ENCODE results near the gene KIR3DL3.
"Not testable (repeated sequence)": the region's sequence is repeated elsewhere in the genome, so short reads cannot be mapped to it uniquely, and the experiment has no call there.

Gene KIR3DL3

GRCh38 chr19:54731191-54731590 is 6.9 kb downstream of the KIR3DL3 start:
- DNase-seq (ENCODE audit: low read depth in 2 of 2) = no peak

- not testable (repeated sequence) for DNase-seq (ENCODE audit: low read depth in 2 of 2)
Observed at GRCh38 chr19:54738306-54738705, 14.1 kb downstream of the KIR3DL3 start, which contains the start of gene KIR2DL3. Gene KIR2DL3, plus strand, starts transcription at chr19:54738513. Its CDS starts 33 bp downstream, at chr19:54738546.

- DNase-seq (ENCODE audit: low read depth in 2 of 2) = no peak
Observed at GRCh38 chr19:54738715-54739114, 14.5 kb downstream of the KIR3DL3 start.

GRCh38 chr19:54739587-54740497 is 15.6 kb downstream of the KIR3DL3 start:
- no peak for DNase-seq (ENCODE audit: low read depth in 2 of 2)

GRCh38 chr19:54741950-54742349 is 17.7 kb downstream of the KIR3DL3 start:
- DNase-seq (ENCODE audit: low read depth in 2 of 2) = not testable (repeated sequence)

GRCh38 chr19:54744080-54744479 is 19.8 kb downstream of the KIR3DL3 start:
- not testable (repeated sequence) for DNase-seq (ENCODE audit: low read depth in 2 of 2)

GRCh38 chr19:54747614-54748322 is 23.5 kb downstream of the KIR3DL3 start:
- not testable (repeated sequence) for DNase-seq (ENCODE audit: low read depth in 2 of 2)

GRCh38 chr19:54750276-54750675 is 26.0 kb downstream of the KIR3DL3 start:
- DNase-seq (ENCODE audit: low read depth in 2 of 2) = not testable (repeated sequence)

- DNase-seq (ENCODE audit: low read depth in 2 of 2) = not testable (repeated sequence)
Observed at GRCh38 chr19:54756204-54757110, 32.2 kb downstream of the KIR3DL3 start.

GRCh38 chr19:54758577-54758976 is 34.3 kb downstream of the KIR3DL3 start:
- not testable (repeated sequence) for DNase-seq (ENCODE audit: low read depth in 2 of 2)

- not testable (repeated sequence) for DNase-seq (ENCODE audit: low read depth in 2 of 2)
Observed at GRCh38 chr19:54764219-54764618, 40.0 kb downstream of the KIR3DL3 start.

- not testable (repeated sequence) for DNase-seq (ENCODE audit: low read depth in 2 of 2)
Observed at GRCh38 chr19:54766464-54766863, 42.2 kb downstream of the KIR3DL3 start.

GRCh38 chr19:54769646-54770045 is 45.4 kb downstream of the KIR3DL3 start, which contains the start of gene KIR2DL1:
Gene KIR2DL1, plus strand, starts transcription at chr19:54769793. Its CDS starts 58 bp downstream, at chr19:54769851.
- not testable (repeated sequence) for DNase-seq (ENCODE audit: low read depth in 2 of 2)

- not testable (repeated sequence) for DNase-seq (ENCODE audit: low read depth in 2 of 2)
Observed at GRCh38 chr19:54770511-54770910, 46.3 kb downstream of the KIR3DL3 start.

GRCh38 chr19:54771018-54771960 is 47.0 kb downstream of the KIR3DL3 start:
- not testable (repeated sequence) for DNase-seq (ENCODE audit: low read depth in 2 of 2)

- DNase-seq (ENCODE audit: low read depth in 2 of 2) = not testable (repeated sequence)
Observed at GRCh38 chr19:54772666-54773065, 48.4 kb downstream of the KIR3DL3 start.

GRCh38 chr19:54775095-54775815 is 51.0 kb downstream of the KIR3DL3 start:
- DNase-seq (ENCODE audit: low read depth in 2 of 2) = not testable (repeated sequence)

- DNase-seq (ENCODE audit: low read depth in 2 of 2) = not testable (repeated sequence)
Observed at GRCh38 chr19:54775830-54776229, 51.6 kb downstream of the KIR3DL3 start.

- not testable (repeated sequence) for DNase-seq (ENCODE audit: low read depth in 2 of 2)
Observed at GRCh38 chr19:54777851-54778250, 53.6 kb downstream of the KIR3DL3 start.

Measured in stimulated activated CD4-positive, alpha-beta T cell treated with anti-CD3 and anti-CD28 coated beads, Interleukin-4, amount 100 ng/mL, for 48 hours (primary cell).